CD14-positive monocyte (primary cell): Measurements from ENCODE around the gene ZC2HC1C. TPM values are rescaled to one million over a fixed set of nuclear protein-coding genes. Genes with fewer than 3 reads are reported as not detected.

Source experiments
- DNase-seq, 3 donors: peaks; one replicate each; pipeline ENCODE4 v3.0.0-alpha.2; 2011 to 2022
- H2AFZ ChIP-seq: 2 replicates; pipeline ENCODE4 v1.6.0; 2012; ENCODE audit warnings: mild to moderate bottlenecking, low read depth, low read length, inconsistent platforms; ENCODE audit not compliant: insufficient read depth, poor library complexity, severe bottlenecking
- H3K27ac ChIP-seq, 2 donors: 1 replicate in 1 of 2; 2 replicates in 1 of 2; pipeline ENCODE4 v1.5.1; 2012 to 2013; ENCODE audit warnings: low read length in 2 of 2, control low read depth in 1 of 2, inconsistent platforms in 1 of 2, low read depth in 1 of 2, mild to moderate bottlenecking in 1 of 2
- H3K27me3 ChIP-seq, 2 donors: one replicate each; pipeline versions ENCODE4 v1.6.0 to v1.6.1; 2011 to 2013; ENCODE audit warnings: low read length in 2 of 2; ENCODE audit not compliant: control insufficient read depth in 2 of 2, insufficient read depth in 2 of 2
- H3K36me3 ChIP-seq, 2 donors: replicated peaks in 1 of 2; 1 replicate in 1 of 2; 2 replicates in 1 of 2; pipeline versions ENCODE4 v1.5.1 to v1.6.1; 2012 to 2013; ENCODE audit warnings: low read length in 2 of 2, control low read depth in 1 of 2, inconsistent platforms in 1 of 2, mild to moderate bottlenecking in 1 of 2; ENCODE audit not compliant: insufficient read depth in 2 of 2, control insufficient read depth in 1 of 2
- H3K4me1 ChIP-seq, 2 donors: 1 replicate in 1 of 2; 2 replicates in 1 of 2; pipeline versions ENCODE4 v1.5.1 to v1.6.1; 2012 to 2013; ENCODE audit warnings: low read length in 2 of 2, control low read depth in 1 of 2, inconsistent platforms in 1 of 2, mild to moderate bottlenecking in 1 of 2, moderate library complexity in 1 of 2; ENCODE audit not compliant: insufficient read depth in 2 of 2, control insufficient read depth in 1 of 2
- H3K4me2 ChIP-seq: replicated peaks from 2 replicates; pipeline ENCODE3; 2012; ENCODE audit warnings: low read length, moderate library complexity, mild to moderate bottlenecking; ENCODE audit not compliant: poor library complexity, severe bottlenecking; ENCODE audit errors: extremely low read depth
- H3K4me3 ChIP-seq, 3 experiments: fragments of 200-600 bp in 1 of 3; sonication (generic) in 1 of 3; replicated peaks in 1 of 3; 1 replicate in 2 of 3; 2 replicates in 1 of 3; pipeline ENCODE4 v1.5.1; 2011 to 2013; ENCODE audit warnings: low read length in 3 of 3, mild to moderate bottlenecking in 3 of 3, control low read depth in 2 of 3, low read depth in 2 of 3, inconsistent platforms in 1 of 3, moderate library complexity in 1 of 3
- H3K79me2 ChIP-seq: 2 replicates; pipeline ENCODE4 v1.6.0; 2012; ENCODE audit warnings: mild to moderate bottlenecking, control low read depth, inconsistent platforms, low read length, moderate library complexity; ENCODE audit not compliant: insufficient read depth
- H3K9ac ChIP-seq: 2 replicates; pipeline ENCODE4 v1.6.0; 2017; ENCODE audit warnings: low read length, mild to moderate bottlenecking; ENCODE audit not compliant: insufficient read depth, poor library complexity, severe bottlenecking
- H3K9me3 ChIP-seq, 2 donors: replicated peaks in 1 of 2; 1 replicate in 1 of 2; 2 replicates in 1 of 2; pipeline versions ENCODE4 v1.5.1 to v1.6.1; 2012 to 2013; ENCODE audit warnings: low read length in 2 of 2, control low read depth in 1 of 2; ENCODE audit not compliant: control insufficient read depth in 1 of 2, insufficient read depth in 1 of 2
- H4K20me1 ChIP-seq: 2 replicates; pipeline ENCODE4 v1.6.0; 2012; ENCODE audit warnings: mild to moderate bottlenecking, low read length, control low read depth, moderate library complexity; ENCODE audit not compliant: insufficient read depth
- H3K27ac Mint-ChIP-seq, 7 donors: one replicate each; pipeline ENCODE4 v1.8.0; 2020; ENCODE audit warnings: mild to moderate bottlenecking in 7 of 7, mixed read lengths in 7 of 7, moderate library complexity in 6 of 7, inconsistent platforms in 2 of 7
- H3K27me3 Mint-ChIP-seq, 3 donors: one replicate each; pipeline ENCODE4 v1.8.0; 2021 to 2022; ENCODE audit warnings: low read depth in 3 of 3, mild to moderate bottlenecking in 3 of 3, mixed read lengths in 3 of 3, moderate library complexity in 3 of 3, inconsistent platforms in 1 of 3
- H3K36me3 Mint-ChIP-seq, 2 donors: one replicate each; pipeline ENCODE4 v1.8.0; 2020; ENCODE audit warnings: mixed read lengths in 2 of 2, inconsistent platforms in 1 of 2, mild to moderate bottlenecking in 1 of 2
- H3K4me1 Mint-ChIP-seq: one replicate; pipeline ENCODE4 v1.8.0; 2020; ENCODE audit warnings: mild to moderate bottlenecking, mixed read lengths
- H3K4me3 Mint-ChIP-seq, 2 donors: one replicate each; pipeline ENCODE4 v1.8.0; 2020; ENCODE audit warnings: mild to moderate bottlenecking in 2 of 2, mixed read lengths in 2 of 2, moderate library complexity in 1 of 2
- H3K9me3 Mint-ChIP-seq, 7 donors: one replicate each; pipeline ENCODE4 v1.8.0; 2020 to 2022; ENCODE audit warnings: mixed read lengths in 7 of 7, mild to moderate bottlenecking in 6 of 7, moderate library complexity in 6 of 7, inconsistent platforms in 2 of 7
- WGBS: methylation state at CpG from one replicate; pipeline ENCODE4 v1.1.5; 2013; ENCODE audit warnings: missing lambda C conversion rate; ENCODE audit not compliant: insufficient coverage; 5-methylcytosine and 5-hydroxymethylcytosine counted together
- intact Hi-C, 2 donors: fragments of 100-400 bp; cut with micrococcal nuclease; formaldehyde crosslinking; loops; one replicate each; pipeline versions ENCODE4 v1.15.0 to v1.15.1; 2023
- polyA plus RNA-seq, 3 donors: library from polyadenylated mRNA; depleted of rRNA in 1 of 3; unstranded in 2 of 3; stranded (reverse) in 1 of 3; fragments of 300-500 nt in 2 of 3; fragments of >200 nt in 1 of 3; fragmentation: Illumina TruSeq in 2 of 3; gene quantifications; 1 replicate in 2 of 3; 2 replicates in 1 of 3; pipeline ENCODE4 v1.2.3, GENCODE V29; 2012 to 2021
- TF ChIP-seq, protein P1 (sequence below): fragments of 200-600 bp; IDR thresholded peaks from one replicate; pipeline ENCODE4 v1.8.0; 2022; ENCODE audit warnings: antibody characterized with exemption, mild to moderate bottlenecking

Gene ZC2HC1C
- polyA plus RNA-seq, 3 donors, result 0.08 TPM; not detected in 2

DNA sequence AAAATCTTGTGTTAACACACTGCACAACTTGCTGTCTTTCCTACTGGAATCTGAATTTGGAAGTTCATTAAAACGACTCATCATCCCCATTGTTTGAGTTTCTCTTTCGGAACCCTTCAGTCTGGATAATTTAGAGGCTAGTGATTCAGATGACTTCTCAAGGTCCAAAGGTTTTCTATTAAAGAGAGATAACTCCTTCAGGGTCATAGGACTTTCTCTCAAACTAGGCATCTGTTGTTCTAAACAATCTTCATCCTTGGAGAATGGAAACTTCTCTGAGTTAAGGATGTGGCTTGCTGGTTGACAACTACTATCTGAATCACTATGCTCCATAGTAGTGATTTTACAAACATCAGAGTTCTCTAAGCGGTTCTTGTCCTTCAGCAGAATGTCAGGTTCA is 22.5 kb upstream of the ZC2HC1C start:
- Mint-ChIP-seq H3K36me3 (peaks cover 17 to 23% of the 10 kb centered on the region in 2 donors), H3K9me3 (no peaks in the 10 kb centered on the region), H3K27me3 (no peaks in the 10 kb centered on the region), H3K4me1 (peaks cover 36% of the 10 kb centered on the region), H3K27ac (no peak overlapping the region), H3K4me3 (no peak overlapping the region)
- DNase-seq, result no peak
- TF ChIP-seq, protein P1, sequence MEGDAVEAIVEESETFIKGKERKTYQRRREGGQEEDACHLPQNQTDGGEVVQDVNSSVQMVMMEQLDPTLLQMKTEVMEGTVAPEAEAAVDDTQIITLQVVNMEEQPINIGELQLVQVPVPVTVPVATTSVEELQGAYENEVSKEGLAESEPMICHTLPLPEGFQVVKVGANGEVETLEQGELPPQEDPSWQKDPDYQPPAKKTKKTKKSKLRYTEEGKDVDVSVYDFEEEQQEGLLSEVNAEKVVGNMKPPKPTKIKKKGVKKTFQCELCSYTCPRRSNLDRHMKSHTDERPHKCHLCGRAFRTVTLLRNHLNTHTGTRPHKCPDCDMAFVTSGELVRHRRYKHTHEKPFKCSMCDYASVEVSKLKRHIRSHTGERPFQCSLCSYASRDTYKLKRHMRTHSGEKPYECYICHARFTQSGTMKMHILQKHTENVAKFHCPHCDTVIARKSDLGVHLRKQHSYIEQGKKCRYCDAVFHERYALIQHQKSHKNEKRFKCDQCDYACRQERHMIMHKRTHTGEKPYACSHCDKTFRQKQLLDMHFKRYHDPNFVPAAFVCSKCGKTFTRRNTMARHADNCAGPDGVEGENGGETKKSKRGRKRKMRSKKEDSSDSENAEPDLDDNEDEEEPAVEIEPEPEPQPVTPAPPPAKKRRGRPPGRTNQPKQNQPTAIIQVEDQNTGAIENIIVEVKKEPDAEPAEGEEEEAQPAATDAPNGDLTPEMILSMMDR, result no peak
- H3K27me3 ChIP-seq, result no peaks in the 10 kb centered on the region
- H3K79me2 ChIP-seq, result peaks cover 20% of the 10 kb centered on the region
- peaks cover 10 to 16% of the 10 kb centered on the region in 2 donors for H3K36me3 ChIP-seq
- no peak overlapping the region for H3K4me3 ChIP-seq
- no peak overlapping the region for H3K9ac ChIP-seq
- no peaks in the 10 kb centered on the region for H4K20me1 ChIP-seq
- H3K9me3 ChIP-seq, result no peaks in the 10 kb centered on the region
- peaks cover 29 to 33% of the 10 kb centered on the region in 2 donors for H3K4me1 ChIP-seq
- WGBS, result 100% methylated on average over 1 of the region's 3 CpGs
- no peak overlapping the region for H3K27ac ChIP-seq
- no peak overlapping the region for H2AFZ ChIP-seq
- intact Hi-C loops, result no loop called here
- no peak overlapping the region for H3K4me2 ChIP-seq

DNA sequence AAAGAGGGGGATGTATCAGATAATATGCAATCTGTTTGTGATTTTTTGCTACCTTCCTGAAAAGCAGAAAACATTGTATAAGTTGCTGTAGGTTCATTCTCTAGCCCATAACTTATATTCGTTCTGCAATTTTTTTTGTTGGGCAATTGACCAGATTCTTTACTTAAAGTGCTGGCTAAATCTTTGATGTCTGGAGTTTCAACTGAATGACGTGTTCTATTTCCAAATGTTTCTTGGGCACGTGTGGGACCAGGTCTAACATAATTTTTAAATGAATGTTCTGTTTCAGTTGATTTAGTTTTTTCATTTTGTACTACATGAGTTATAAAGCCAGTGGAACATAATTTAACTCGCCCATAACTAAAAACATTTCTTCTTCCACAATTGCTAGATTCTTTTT is 21.9 kb upstream of the ZC2HC1C start:
- H3K27me3 Mint-ChIP-seq, result no peaks in the 10 kb centered on the region
- H3K4me3 Mint-ChIP-seq, result no peak overlapping the region
- Histone ChIP-seq H2AFZ (no peak overlapping the region), H3K36me3 (peaks cover 5 to 10% of the 10 kb centered on the region in 2 donors), H3K4me3 (no peak overlapping the region), H3K79me2 (peaks cover 20% of the 10 kb centered on the region), H3K9me3 (no peaks in the 10 kb centered on the region), H3K9ac (no peak overlapping the region), H3K27me3 (no peaks in the 10 kb centered on the region), H3K4me1 (peaks cover 29 to 33% of the 10 kb centered on the region in 2 donors), H3K4me2 (no peak overlapping the region), H3K27ac (no peak overlapping the region), H4K20me1 (no peaks in the 10 kb centered on the region)
- H3K36me3 Mint-ChIP-seq, result peaks cover 11 to 19% of the 10 kb centered on the region in 2 donors
- no peaks in the 10 kb centered on the region for H3K9me3 Mint-ChIP-seq
- H3K4me1 Mint-ChIP-seq, result peaks cover 36% of the 10 kb centered on the region
- intact Hi-C loops, result no loop called here
- DNase-seq, result no peak
- TF ChIP-seq, protein P1, result no peak
- H3K27ac Mint-ChIP-seq, result no peak overlapping the region
- WGBS, result 100% methylated on average over 2 of the region's 4 CpGs
